ENCODE measurements around the gene RAB7A.

DNA sequence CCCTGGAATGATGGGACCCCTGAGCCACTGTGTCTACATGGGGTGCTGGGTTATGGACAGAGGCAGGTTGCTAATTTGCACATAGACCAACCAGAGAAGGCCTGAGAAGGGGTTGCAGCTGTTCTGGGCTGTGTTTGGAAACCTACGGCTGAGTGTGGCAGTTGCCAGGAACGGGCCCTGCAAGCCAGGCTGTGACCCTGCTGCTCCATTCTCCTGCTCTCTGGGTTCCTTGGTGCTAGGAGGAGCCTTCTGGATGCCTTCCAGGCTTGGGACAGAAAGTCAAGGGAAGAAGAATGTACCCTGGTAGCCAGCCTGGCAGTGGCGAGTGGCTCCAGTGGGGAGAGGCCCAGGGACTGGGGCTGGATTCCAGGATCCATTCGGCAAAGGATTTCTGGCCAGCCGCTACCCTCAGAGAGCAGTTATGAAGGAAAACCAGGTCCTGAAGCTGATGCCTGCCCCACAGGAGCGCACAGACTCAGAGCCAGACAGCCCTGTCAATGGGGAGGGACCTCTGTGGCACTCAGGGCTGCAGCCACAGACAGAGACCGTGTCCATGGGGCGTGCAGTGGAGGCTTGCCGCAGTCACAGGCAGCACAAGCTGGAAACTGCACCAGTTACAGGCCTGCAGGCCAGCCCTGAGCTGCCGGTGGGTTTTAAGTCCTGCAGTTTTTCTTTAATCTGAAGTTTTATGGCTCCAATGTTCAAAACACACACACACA is 98.3 kb downstream of the RAB7A start:
- TF ChIP-seq EP300 (conservative IDR thresholded peaks at IDR 0.05; ENCODE audit: poor library complexity, severe bottlenecking) (no peak), POLR2AphosphoS5 (IDR thresholded peaks at IDR 0.05) (no peak), MXI1 (conservative IDR thresholded peaks at IDR 0.05; ENCODE audit: poor library complexity, severe bottlenecking) (no peak), EZH2 (IDR thresholded peaks at IDR 0.05; ENCODE audit: borderline replicate concordance, insufficient read depth, low read length, poor library complexity, severe bottlenecking) (no peak), TAF1 (IDR thresholded peaks at IDR 0.05; ENCODE audit: low read depth) (no peak), SMC3 (conservative IDR thresholded peaks at IDR 0.05; ENCODE audit: poor library complexity) (no peak)
- TF ChIP-seq, protein P1, sequence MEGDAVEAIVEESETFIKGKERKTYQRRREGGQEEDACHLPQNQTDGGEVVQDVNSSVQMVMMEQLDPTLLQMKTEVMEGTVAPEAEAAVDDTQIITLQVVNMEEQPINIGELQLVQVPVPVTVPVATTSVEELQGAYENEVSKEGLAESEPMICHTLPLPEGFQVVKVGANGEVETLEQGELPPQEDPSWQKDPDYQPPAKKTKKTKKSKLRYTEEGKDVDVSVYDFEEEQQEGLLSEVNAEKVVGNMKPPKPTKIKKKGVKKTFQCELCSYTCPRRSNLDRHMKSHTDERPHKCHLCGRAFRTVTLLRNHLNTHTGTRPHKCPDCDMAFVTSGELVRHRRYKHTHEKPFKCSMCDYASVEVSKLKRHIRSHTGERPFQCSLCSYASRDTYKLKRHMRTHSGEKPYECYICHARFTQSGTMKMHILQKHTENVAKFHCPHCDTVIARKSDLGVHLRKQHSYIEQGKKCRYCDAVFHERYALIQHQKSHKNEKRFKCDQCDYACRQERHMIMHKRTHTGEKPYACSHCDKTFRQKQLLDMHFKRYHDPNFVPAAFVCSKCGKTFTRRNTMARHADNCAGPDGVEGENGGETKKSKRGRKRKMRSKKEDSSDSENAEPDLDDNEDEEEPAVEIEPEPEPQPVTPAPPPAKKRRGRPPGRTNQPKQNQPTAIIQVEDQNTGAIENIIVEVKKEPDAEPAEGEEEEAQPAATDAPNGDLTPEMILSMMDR (IDR thresholded peaks at IDR 0.05; ENCODE audit: poor library complexity, severe bottlenecking) = no peak
- TF ChIP-seq, protein P2, sequence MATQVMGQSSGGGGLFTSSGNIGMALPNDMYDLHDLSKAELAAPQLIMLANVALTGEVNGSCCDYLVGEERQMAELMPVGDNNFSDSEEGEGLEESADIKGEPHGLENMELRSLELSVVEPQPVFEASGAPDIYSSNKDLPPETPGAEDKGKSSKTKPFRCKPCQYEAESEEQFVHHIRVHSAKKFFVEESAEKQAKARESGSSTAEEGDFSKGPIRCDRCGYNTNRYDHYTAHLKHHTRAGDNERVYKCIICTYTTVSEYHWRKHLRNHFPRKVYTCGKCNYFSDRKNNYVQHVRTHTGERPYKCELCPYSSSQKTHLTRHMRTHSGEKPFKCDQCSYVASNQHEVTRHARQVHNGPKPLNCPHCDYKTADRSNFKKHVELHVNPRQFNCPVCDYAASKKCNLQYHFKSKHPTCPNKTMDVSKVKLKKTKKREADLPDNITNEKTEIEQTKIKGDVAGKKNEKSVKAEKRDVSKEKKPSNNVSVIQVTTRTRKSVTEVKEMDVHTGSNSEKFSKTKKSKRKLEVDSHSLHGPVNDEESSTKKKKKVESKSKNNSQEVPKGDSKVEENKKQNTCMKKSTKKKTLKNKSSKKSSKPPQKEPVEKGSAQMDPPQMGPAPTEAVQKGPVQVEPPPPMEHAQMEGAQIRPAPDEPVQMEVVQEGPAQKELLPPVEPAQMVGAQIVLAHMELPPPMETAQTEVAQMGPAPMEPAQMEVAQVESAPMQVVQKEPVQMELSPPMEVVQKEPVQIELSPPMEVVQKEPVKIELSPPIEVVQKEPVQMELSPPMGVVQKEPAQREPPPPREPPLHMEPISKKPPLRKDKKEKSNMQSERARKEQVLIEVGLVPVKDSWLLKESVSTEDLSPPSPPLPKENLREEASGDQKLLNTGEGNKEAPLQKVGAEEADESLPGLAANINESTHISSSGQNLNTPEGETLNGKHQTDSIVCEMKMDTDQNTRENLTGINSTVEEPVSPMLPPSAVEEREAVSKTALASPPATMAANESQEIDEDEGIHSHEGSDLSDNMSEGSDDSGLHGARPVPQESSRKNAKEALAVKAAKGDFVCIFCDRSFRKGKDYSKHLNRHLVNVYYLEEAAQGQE (IDR thresholded peaks at IDR 0.05; ENCODE audit: borderline replicate concordance) = no peak

All from neural cell (in vitro differentiated cells).